Measurements from ENCODE around the gene MYO1G.

- TF ChIP-seq CTCF (IDR thresholded peaks at IDR 0.05; ENCODE audit: low read depth, low read length, missing input control) (peak; percentile 7), FOXA1 (IDR thresholded peaks at IDR 0.05) (no peak), RAD21 (IDR thresholded peaks at IDR 0.05) (peak in 1 of 2 donors; percentile 31), JUND (IDR thresholded peaks at IDR 0.05) (peak; percentile 76 to 80)
Measured at GRCh38 chr7:44986218-44987053, 7.6 kb upstream of the MYO1G start.

Measured in liver (tissue), 3 donors.